GM21576 (cell line): Measurements from ENCODE around the gene MRPL33.

Experiments
- ATAC-seq: cut with Tn5 transposase; IDR thresholded peaks from one replicate; pipeline ENCODE4 v1.9.1; 2021; ENCODE audit warnings: mild to moderate bottlenecking, moderate library complexity; ENCODE audit not compliant: unreplicated experiment

MRPL33 gene

DNA sequence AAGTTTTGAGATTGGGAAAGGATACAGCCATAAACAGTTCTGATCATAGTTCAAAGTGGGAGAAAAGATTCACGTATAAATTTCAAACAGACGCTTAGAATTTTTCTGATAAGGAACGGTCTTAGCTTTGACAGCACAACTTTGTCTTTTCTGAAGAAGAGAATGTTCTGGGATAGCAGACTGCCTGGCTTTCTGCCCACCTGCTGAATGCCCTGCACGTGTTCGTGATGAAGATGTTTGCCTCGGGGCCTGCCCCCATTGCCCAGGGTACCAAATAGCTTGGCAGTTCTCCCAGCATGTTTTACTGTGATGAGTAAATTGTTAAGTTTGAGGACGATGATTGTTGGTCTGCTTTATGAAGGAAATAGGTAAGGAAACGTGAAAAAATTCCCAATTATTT lies 4.6 kb downstream of the MRPL33 start:
- ATAC-seq = no peak

GRCh38 chr2:27776696-27777095 lies 5.2 kb downstream of the MRPL33 start:
- ATAC-seq = no peak

DNA sequence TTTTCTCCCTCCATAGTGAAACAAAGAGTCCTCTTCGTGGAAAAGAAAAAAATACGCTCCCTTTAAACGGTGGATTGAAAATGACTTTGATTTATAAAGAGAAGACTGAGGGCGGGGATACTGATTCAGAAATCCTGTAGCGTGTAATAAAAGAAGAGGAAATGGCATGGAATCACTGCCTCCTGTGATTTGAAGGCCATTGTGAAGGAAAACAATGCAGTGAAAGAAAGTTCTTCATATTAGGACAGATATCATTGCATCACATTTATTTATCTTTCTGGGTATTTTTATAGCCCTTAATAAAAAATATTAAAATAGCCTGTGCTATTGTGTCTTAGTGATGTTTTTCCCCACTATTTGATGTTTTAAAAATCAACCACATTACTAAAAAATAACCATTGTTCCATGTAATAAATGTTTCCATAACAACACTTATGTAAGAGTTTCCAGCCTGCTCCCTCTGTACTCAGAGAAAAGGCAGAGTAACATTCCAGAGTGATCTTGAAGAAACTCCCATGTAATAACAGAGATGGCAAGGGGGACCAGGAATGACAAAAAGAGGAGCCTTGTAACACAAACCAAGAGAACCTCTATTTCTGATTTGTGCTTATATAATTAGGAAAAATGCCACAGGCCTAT lies 8.0 kb downstream of the MRPL33 start:
- ATAC-seq = no peak

DNA sequence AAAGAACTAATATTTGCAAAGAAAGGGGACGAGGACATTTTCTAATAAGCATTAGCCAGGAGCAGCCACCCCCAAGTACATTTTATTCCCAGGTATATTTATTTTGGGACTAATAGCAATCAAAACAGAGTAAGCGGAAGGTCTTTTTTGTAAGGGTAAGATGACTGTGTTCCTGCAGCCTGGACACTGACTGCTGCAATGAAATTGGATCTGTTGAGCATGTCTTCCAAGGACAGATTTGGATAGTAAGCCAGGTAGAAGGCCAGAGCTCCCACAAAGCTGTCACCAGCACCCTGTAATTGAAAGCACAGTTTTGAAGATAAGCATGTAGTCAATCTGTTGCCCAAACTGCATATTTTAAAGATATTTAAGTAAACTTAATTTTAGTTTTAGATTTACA lies 10.0 kb downstream of the MRPL33 start:
- no peak for ATAC-seq

GRCh38 chr2:27782701-27783100 lies 11.2 kb downstream of the MRPL33 start:
- ATAC-seq = no peak

GRCh38 chr2:27790796-27791195 lies 19.3 kb downstream of the MRPL33 start:
- ATAC-seq = no peak

- ATAC-seq = no peak
These were observed 21.2 kb downstream of the MRPL33 start for GRCh38 chr2:27792759-27793158.

DNA sequence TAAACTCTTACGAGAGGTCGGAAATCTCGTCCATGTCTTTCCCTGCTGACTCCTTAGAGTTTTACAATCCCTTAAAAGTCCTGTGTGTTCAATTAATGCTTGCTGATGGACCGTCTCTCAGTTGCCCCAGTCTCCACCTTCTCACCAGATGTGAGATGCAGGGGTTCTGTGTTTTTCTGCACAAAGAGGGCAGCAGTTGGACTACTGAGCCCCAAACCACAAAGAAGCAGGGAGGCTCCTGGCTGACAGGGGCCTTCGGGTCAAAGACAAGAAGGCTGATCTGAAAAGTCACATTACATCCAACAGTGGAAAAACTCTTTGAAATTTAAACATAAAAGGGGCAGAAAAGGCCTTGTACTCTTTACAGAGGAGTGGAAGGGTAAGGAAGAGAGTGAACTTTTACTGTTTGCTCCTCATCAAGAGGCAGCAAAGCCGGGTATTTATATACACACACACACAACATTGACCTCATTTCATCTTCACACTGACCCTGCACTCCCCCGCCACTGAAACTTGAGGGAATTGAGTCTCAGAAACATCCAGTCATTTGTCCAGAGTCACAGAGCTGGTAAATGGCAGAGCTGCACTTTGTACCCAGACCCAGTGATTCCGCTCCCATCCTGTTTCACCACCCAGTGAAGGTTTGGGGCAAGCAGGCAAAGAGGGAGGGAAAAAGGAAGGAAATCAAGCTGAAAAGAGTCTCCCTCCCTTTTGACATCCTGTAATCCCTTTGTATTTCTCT lies 23.7 kb downstream of the MRPL33 start:
- ATAC-seq = no peak

GRCh38 chr2:27795868-27796277 lies 24.4 kb downstream of the MRPL33 start:
- ATAC-seq = no peak

GRCh38 chr2:27796791-27797765 lies 25.6 kb downstream of the MRPL33 start:
- ATAC-seq = no peak

GRCh38 chr2:27797841-27798240 lies 26.3 kb downstream of the MRPL33 start:
- ATAC-seq = no peak

- ATAC-seq = no peak
These were observed 27.0 kb downstream of the MRPL33 start for GRCh38 chr2:27798486-27798885.

DNA sequence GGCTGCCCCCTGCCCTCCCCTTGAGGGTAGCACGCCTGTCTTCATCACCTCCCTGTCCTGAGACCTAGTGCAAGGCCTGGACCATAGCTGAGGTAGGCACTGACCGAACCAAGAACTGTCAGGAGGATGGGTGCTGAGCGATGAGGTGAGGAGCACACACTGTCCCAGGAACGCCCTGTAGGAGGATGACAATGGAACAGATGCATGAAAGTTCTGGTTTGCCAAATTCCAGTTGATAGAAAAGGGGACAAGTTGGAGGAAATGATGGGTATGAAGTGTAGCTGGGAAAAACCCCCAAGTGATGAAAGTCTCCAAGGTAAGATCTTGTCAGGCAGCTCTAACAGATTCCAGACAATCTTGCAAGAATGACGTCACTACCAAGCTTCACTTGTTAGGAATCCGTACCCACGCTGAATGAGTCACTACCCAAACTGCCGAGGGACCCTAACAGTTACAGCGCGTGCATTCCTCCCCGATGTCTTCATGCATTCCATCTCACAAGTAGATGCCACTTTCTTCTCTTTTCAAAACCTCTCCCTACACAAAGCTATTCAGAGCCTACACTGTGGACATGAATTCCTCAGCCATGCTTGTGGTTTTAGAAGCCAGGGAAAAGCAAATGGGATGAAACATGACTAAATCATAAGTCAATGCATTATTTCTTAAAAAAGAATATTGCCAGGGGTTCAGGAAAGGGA lies 27.6 kb downstream of the MRPL33 start:
- ATAC-seq = no peak

- ATAC-seq = no peak
These were observed 28.1 kb downstream of the MRPL33 start for GRCh38 chr2:27799646-27800010.

DNA sequence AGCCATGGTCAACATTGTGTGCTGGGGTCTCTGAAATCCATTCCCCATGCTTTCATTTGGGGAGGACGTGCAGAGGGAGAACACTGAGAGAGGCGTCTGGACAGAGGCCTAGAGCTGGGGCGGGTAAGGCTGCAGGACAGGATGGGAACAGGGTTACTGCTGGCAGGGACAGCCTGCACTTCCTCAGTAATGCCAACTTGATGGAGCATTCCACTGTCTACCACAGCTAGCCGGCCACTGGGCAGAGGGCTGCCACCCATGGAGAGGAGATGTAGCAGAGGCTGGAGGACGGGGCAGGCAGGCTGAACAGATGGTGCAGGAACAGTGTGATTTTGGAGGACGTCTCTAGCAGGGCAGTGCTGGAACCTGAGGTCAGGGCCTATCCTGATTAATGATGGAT lies 29.3 kb downstream of the MRPL33 start:
- ATAC-seq = no peak

DNA sequence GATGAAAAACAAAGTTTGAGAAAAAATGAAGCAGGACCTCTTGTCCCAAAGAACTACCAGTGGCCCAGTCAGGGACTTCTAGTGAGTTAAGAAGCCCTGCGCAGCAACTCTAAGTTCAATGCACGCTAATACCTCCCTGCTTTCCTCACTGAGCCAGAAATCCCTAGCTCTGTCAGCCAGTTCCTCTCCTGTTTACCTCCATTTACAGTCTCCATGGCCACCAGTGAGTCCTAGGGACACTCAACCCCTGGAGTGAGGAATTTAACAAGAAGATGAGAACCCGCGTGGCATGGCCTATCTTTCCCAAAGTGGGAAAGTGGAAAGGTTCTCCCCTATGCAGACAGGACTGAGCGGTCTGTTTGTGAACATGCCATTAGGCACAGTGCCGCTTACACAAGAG lies 31.0 kb downstream of the MRPL33 start:
- no peak for ATAC-seq

DNA sequence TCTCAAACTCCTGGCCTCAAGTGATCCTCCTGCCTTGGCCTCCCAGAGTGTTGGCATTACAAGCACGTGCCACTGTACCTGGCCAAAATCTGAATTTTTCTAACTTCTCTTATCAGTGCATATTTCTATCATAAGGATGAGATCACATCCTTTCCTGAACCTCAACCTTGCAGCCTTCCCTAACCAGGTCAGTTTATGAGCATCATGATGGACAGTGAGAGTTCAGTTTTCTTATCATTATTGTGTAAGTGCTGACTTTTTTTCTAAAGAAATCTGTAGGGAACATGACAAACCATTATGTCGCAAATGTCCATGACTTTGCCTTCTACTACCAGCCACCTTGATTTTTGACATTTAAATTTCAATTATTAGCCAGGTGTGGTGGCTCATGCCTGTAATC lies 31.5 kb downstream of the MRPL33 start:
- no peak for ATAC-seq

GRCh38 chr2:27804146-27804545 lies 32.6 kb downstream of the MRPL33 start:
- ATAC-seq = no peak

- no peak for ATAC-seq
These were observed 33.7 kb downstream of the MRPL33 start for GRCh38 chr2:27805180-27805579.

- ATAC-seq = no peak
These were observed 35.0 kb downstream of the MRPL33 start for GRCh38 chr2:27806311-27807059.
